NCI-H2227 treated with DMSO at 0.1 percent for 48 hours (cell line): ENCODE results near the gene CORO2B.

ENCODE experiments used
- DNase-seq: peaks from one replicate; lab custom pipeline; 2025; lab: John Stamatoyannopoulos, UW

The CORO2B gene

GRCh38 chr15:68574046-68574445, 4.7 kb upstream of the CORO2B start:
- no peak for DNase-seq

- no peak for DNase-seq
Measured at GRCh38 chr15:68574629-68575028, 4.2 kb upstream of the CORO2B start.

GRCh38 chr15:68576235-68576892, 2.4 kb upstream of the CORO2B start:
- DNase-seq: peak; percentile 3

- DNase-seq: peak; percentile 17
Measured at GRCh38 chr15:68578175-68578979, 416 bp upstream of the CORO2B start.

- no peak for DNase-seq
Measured at GRCh38 chr15:68580026-68580882, 1.5 kb downstream of the CORO2B start.

- no peak for DNase-seq
Measured at GRCh38 chr15:68580883-68581155, 2.0 kb downstream of the CORO2B start.

- DNase-seq: no peak
Measured at GRCh38 chr15:68581725-68582124, 2.9 kb downstream of the CORO2B start.

- no peak for DNase-seq
Measured at GRCh38 chr15:68582236-68582635, 3.4 kb downstream of the CORO2B start.

GRCh38 chr15:68582864-68583263, 4.1 kb downstream of the CORO2B start:
- DNase-seq: no peak

GRCh38 chr15:68583321-68583720, 4.5 kb downstream of the CORO2B start:
- no peak for DNase-seq

GRCh38 chr15:68583936-68584755, 5.4 kb downstream of the CORO2B start:
- DNase-seq: no peak

- peak; percentile 75 for DNase-seq
Measured at GRCh38 chr15:68584756-68585573, 6.2 kb downstream of the CORO2B start.

- no peak for DNase-seq
Measured at GRCh38 chr15:68585574-68586273, 6.9 kb downstream of the CORO2B start.

- DNase-seq: no peak
Measured at GRCh38 chr15:68586274-68586961, 7.6 kb downstream of the CORO2B start.

- DNase-seq: no peak
Measured at GRCh38 chr15:68587769-68588385, 9.1 kb downstream of the CORO2B start.

- no peak for DNase-seq
Measured at GRCh38 chr15:68589053-68589452, 10.3 kb downstream of the CORO2B start.

GRCh38 chr15:68589783-68590710, 11.3 kb downstream of the CORO2B start:
- no peak for DNase-seq

GRCh38 chr15:68590721-68591389, 12.1 kb downstream of the CORO2B start:
- DNase-seq: no peak
